Neural cell (in vitro differentiated cells): Measurements from ENCODE around the gene MXD4. TPM values are rescaled to one million over a fixed set of nuclear protein-coding genes. Genes with fewer than 3 reads are reported as not detected.

Experiments
- H2AFZ ChIP-seq: fragments of 200-600, 300-800 bp; sonication (generic), shearing (Covaris generic); 2 replicates; pipeline ENCODE4 v1.6.0; 2014; ENCODE audit warnings: low read depth, mild to moderate bottlenecking, antibody characterized with exemption, low read length, moderate library complexity
- H3F3A ChIP-seq: fragments of 200-600 bp; shearing (Covaris generic); 2 replicates; pipeline ENCODE4 v1.6.1; 2016; ENCODE audit warnings: mild to moderate bottlenecking, moderate library complexity, mixed read lengths, antibody characterized with exemption, low read length; ENCODE audit not compliant: insufficient read depth, poor library complexity, severe bottlenecking
- H3K27ac ChIP-seq: fragments of 200-600, 300-800 bp; sonication (generic), shearing (Covaris generic); 2 replicates; pipeline ENCODE4 v1.5.1; 2014; ENCODE audit warnings: mild to moderate bottlenecking, low read length, moderate library complexity
- H3K27me3 ChIP-seq: fragments of 300-800, 200-600 bp; sonication (generic), shearing (Covaris generic); 2 replicates; pipeline ENCODE4 v1.6.0; 2014; ENCODE audit warnings: mild to moderate bottlenecking, low read depth, low read length, moderate library complexity; ENCODE audit not compliant: insufficient read depth
- H3K36me3 ChIP-seq: fragments of 300-800, 200-600 bp; sonication (generic), shearing (Covaris generic); 2 replicates; pipeline ENCODE4 v1.5.1; 2014; ENCODE audit warnings: mild to moderate bottlenecking, antibody characterized with exemption, low read length, moderate library complexity; ENCODE audit not compliant: insufficient read depth
- H3K4me2 ChIP-seq: fragments of 300-800, 200-600 bp; sonication (generic), shearing (Covaris generic); 2 replicates; pipeline ENCODE4 v1.6.0; 2014; ENCODE audit warnings: mild to moderate bottlenecking, low read length
- H3K4me3 ChIP-seq: fragments of 300-800, 200-600 bp; sonication (generic), shearing (Covaris generic); 2 replicates; pipeline ENCODE4 v1.5.1; 2014; ENCODE audit warnings: mild to moderate bottlenecking, low read length, moderate library complexity
- H3K79me2 ChIP-seq: fragments of 200-600 bp; shearing (Covaris generic); replicated peaks from 2 replicates; pipeline ENCODE4 v1.6.0; 2014; ENCODE audit warnings: mild to moderate bottlenecking, low read length, moderate library complexity; ENCODE audit not compliant: insufficient read depth
- H3K9ac ChIP-seq: fragments of 300-800, 200-600 bp; sonication (generic), shearing (Covaris generic); 2 replicates; pipeline ENCODE4 v1.6.1; 2016; ENCODE audit warnings: mild to moderate bottlenecking, low read length, mixed read lengths
- H3K9me2 ChIP-seq: fragments of 200-600 bp; shearing (Covaris generic); 2 replicates; pipeline ENCODE4 v1.6.1; 2016; ENCODE audit warnings: mild to moderate bottlenecking, low read length, mixed read lengths; ENCODE audit not compliant: insufficient read depth
- H3K9me3 ChIP-seq: fragments of 200-600, 300-800 bp; sonication (generic), shearing (Covaris generic); 2 replicates; pipeline ENCODE4 v1.6.1; 2016; ENCODE audit warnings: mild to moderate bottlenecking, mixed run types, low read length, moderate library complexity, mixed read lengths
- H4K20me1 ChIP-seq: fragments of 200-600 bp; shearing (Covaris generic); 2 replicates; pipeline ENCODE4 v1.6.1; 2016; ENCODE audit warnings: mild to moderate bottlenecking, mixed run types; ENCODE audit not compliant: insufficient read depth
- EP300 ChIP-seq: fragments of 450-650 bp; conservative IDR thresholded peaks from 2 replicates; pipeline ENCODE4 v1.6.1; 2014; ENCODE audit warnings: antibody characterized with exemption, mild to moderate bottlenecking, moderate library complexity; ENCODE audit not compliant: poor library complexity, severe bottlenecking
- EZH2 ChIP-seq: fragments of 200-600, 300-800 bp; shearing (Covaris generic), sonication (generic); IDR thresholded peaks from 2 replicates; pipeline ENCODE4 v1.6.1; 2014; ENCODE audit warnings: antibody characterized with exemption, low read length, borderline replicate concordance, mild to moderate bottlenecking; ENCODE audit not compliant: insufficient read depth, poor library complexity, severe bottlenecking
- MXI1 ChIP-seq: fragments of 450-650 bp; conservative IDR thresholded peaks from 2 replicates; pipeline ENCODE4 v1.6.1; 2014; ENCODE audit warnings: antibody characterized with exemption, mild to moderate bottlenecking; ENCODE audit not compliant: poor library complexity, severe bottlenecking
- POLR2AphosphoS5 ChIP-seq: IDR thresholded peaks from 2 replicates; pipeline ENCODE4 v1.6.1; 2012
- RAD21 ChIP-seq: fragments of 450-650 bp; conservative IDR thresholded peaks from 2 replicates; pipeline ENCODE4 v1.6.1; 2014; ENCODE audit warnings: antibody characterized with exemption, mild to moderate bottlenecking, moderate library complexity
- SMC3 ChIP-seq: fragments of 450-650 bp; conservative IDR thresholded peaks from 2 replicates; pipeline ENCODE4 v1.6.1; 2014; ENCODE audit warnings: antibody characterized with exemption, mild to moderate bottlenecking, moderate library complexity; ENCODE audit not compliant: poor library complexity
- TAF1 ChIP-seq: IDR thresholded peaks from 2 replicates; pipeline ENCODE4 v1.6.1; 2012; ENCODE audit warnings: low read depth
- polyA plus RNA-seq: library from polyadenylated mRNA; depleted of rRNA; stranded (reverse); fragments of >200 nt; gene quantifications from 2 replicates; pipeline ENCODE4 v1.2.3, GENCODE V29; 2014
- TF ChIP-seq, protein P1 (sequence below): IDR thresholded peaks from 2 replicates; pipeline ENCODE4 v1.6.1; 2012; ENCODE audit warnings: borderline replicate concordance
- TF ChIP-seq, protein P2 (sequence below): fragments of 450-650 bp; IDR thresholded peaks from 2 replicates; pipeline ENCODE4 v1.5.1; 2014; ENCODE audit warnings: antibody characterized with exemption, mild to moderate bottlenecking, moderate library complexity; ENCODE audit not compliant: poor library complexity, severe bottlenecking

Gene MXD4
- polyA plus RNA-seq, 1 donor from 2014 or later = 58.4 TPM

DNA sequence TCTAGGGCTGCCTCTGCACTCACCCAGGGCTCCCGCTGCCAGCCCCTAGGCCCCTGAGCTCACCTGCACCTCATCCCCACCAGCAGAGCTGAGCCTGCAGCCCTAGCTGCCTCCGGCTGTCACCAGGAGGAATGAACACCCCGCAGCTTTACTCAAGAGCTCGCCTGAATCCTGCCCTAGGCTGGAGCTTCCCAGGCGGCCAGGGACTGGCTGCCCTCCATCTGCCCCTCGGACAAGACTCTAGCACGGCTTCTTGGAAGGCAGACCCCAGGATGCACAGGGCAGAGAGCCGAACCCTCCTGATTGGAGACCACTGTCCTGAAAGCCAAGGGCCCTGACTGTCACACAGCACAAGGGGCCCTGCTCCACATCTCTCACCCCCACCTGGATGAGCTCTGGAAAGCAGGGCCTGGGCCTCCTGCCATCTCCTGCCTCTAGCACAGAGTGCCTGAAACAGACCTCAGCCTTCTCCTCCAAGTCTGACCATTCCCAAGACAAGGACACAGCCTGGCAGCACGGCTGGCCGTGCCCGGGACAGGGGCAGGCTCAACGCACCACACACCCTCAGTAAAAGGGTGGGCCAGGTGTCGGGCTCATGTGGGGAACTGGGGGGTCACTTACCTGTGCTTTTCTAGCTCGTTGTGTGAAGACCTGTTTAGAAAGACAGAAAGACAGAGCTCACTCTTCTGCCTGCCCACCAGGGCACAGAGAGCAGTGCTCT is 4.4 kb downstream of the MXD4 start:
- no peaks in the 10 kb centered on the region for H3K27me3 ChIP-seq
- H3K9me2 ChIP-seq = no peaks in the 10 kb centered on the region
- H3K9ac ChIP-seq = no peak overlapping the region
- no peak overlapping the region for H3K4me2 ChIP-seq
- no peak for TF ChIP-seq POLR2AphosphoS5
- TF ChIP-seq TAF1 = no peak
- TF ChIP-seq, protein P1, sequence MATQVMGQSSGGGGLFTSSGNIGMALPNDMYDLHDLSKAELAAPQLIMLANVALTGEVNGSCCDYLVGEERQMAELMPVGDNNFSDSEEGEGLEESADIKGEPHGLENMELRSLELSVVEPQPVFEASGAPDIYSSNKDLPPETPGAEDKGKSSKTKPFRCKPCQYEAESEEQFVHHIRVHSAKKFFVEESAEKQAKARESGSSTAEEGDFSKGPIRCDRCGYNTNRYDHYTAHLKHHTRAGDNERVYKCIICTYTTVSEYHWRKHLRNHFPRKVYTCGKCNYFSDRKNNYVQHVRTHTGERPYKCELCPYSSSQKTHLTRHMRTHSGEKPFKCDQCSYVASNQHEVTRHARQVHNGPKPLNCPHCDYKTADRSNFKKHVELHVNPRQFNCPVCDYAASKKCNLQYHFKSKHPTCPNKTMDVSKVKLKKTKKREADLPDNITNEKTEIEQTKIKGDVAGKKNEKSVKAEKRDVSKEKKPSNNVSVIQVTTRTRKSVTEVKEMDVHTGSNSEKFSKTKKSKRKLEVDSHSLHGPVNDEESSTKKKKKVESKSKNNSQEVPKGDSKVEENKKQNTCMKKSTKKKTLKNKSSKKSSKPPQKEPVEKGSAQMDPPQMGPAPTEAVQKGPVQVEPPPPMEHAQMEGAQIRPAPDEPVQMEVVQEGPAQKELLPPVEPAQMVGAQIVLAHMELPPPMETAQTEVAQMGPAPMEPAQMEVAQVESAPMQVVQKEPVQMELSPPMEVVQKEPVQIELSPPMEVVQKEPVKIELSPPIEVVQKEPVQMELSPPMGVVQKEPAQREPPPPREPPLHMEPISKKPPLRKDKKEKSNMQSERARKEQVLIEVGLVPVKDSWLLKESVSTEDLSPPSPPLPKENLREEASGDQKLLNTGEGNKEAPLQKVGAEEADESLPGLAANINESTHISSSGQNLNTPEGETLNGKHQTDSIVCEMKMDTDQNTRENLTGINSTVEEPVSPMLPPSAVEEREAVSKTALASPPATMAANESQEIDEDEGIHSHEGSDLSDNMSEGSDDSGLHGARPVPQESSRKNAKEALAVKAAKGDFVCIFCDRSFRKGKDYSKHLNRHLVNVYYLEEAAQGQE = no peak
- TF ChIP-seq SMC3 = no peak
- TF ChIP-seq EZH2 = no peak
- no peak for TF ChIP-seq EP300
- no peak for TF ChIP-seq RAD21
- no peak for TF ChIP-seq MXI1
- TF ChIP-seq, protein P2, sequence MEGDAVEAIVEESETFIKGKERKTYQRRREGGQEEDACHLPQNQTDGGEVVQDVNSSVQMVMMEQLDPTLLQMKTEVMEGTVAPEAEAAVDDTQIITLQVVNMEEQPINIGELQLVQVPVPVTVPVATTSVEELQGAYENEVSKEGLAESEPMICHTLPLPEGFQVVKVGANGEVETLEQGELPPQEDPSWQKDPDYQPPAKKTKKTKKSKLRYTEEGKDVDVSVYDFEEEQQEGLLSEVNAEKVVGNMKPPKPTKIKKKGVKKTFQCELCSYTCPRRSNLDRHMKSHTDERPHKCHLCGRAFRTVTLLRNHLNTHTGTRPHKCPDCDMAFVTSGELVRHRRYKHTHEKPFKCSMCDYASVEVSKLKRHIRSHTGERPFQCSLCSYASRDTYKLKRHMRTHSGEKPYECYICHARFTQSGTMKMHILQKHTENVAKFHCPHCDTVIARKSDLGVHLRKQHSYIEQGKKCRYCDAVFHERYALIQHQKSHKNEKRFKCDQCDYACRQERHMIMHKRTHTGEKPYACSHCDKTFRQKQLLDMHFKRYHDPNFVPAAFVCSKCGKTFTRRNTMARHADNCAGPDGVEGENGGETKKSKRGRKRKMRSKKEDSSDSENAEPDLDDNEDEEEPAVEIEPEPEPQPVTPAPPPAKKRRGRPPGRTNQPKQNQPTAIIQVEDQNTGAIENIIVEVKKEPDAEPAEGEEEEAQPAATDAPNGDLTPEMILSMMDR = no peak
- no peak overlapping the region for H2AFZ ChIP-seq
- no peaks in the 10 kb centered on the region for H3F3A ChIP-seq
- H4K20me1 ChIP-seq = peaks cover 38% of the 10 kb centered on the region
- H3K9me3 ChIP-seq = no peaks in the 10 kb centered on the region
- H3K4me3 ChIP-seq = no peak overlapping the region
- no peak overlapping the region for H3K27ac ChIP-seq
- no peaks in the 10 kb centered on the region for H3K36me3 ChIP-seq
- peaks cover 38% of the 10 kb centered on the region for H3K79me2 ChIP-seq

DNA sequence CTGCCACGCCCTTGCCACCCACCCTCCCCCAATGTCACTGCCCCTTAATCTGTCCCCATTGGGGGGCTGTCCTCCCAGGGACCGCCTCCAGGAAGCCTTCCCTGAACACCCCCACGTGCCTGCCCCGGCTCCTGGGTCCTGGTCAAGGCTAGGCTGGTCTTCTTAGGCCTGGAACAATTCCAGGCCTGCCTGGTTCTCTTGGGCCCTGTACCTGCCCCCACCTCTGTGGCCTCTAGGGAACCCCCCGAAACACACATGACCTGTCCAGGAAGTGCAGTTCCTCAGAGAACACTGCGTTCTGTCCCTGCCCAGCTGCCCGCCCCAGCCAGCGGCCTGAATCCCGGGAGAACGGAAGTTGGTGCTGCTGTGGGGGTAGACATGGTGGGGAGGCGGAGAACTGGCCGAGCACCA is 5.1 kb downstream of the MXD4 start:
- H3K27me3 ChIP-seq = no peaks in the 10 kb centered on the region
- no peaks in the 10 kb centered on the region for H3K9me3 ChIP-seq
- no peaks in the 10 kb centered on the region for H3K36me3 ChIP-seq
- peaks cover 38% of the 10 kb centered on the region for H4K20me1 ChIP-seq
- TF ChIP-seq SMC3 (no peak), POLR2AphosphoS5 (no peak), RAD21 (no peak), MXI1 (no peak), TAF1 (no peak), EZH2 (no peak), EP300 (no peak)
- TF ChIP-seq, protein P1 = no peak
- TF ChIP-seq, protein P2 = no peak
- peaks cover 38% of the 10 kb centered on the region for H3K79me2 ChIP-seq
- no peaks in the 10 kb centered on the region for H3K9me2 ChIP-seq
- no peaks in the 10 kb centered on the region for H3F3A ChIP-seq
- no peak overlapping the region for H3K4me3 ChIP-seq
- H3K4me2 ChIP-seq = no peak overlapping the region
- H3K9ac ChIP-seq = no peak overlapping the region
- no peak overlapping the region for H3K27ac ChIP-seq
- no peak overlapping the region for H2AFZ ChIP-seq
